ENCODE data around the gene RNF224. TPM values are rescaled to one million over a fixed set of nuclear protein-coding genes. Genes with fewer than 3 reads are reported as not detected.

The RNF224 gene
- total and polyA plus RNA-seq, 12 donors = 0.06 TPM; not detected in 11

- WGBS, 4 donors = 93 to 100% (median 96%) methylated on average over 3 to 30 of the region's 30 CpGs
These were observed 10.9 kb upstream of the RNF224 start for GRCh38 chr9:137216188-137216965.

GRCh38 chr9:137217276-137218211 lies 9.8 kb upstream of the RNF224 start:
- peaks cover 23 to 24% of the 10 kb centered on the region in 2 donors for H3K4me1 ChIP-seq (replicated peaks in 1 of 2)
- intact Hi-C loops (cut with DNase I) = no loop called here
- H3K27me3 ChIP-seq = no peaks in the 10 kb centered on the region
- peak overlapping the region; percentile 58 to 82 (median 69) for H3K27ac ChIP-seq
- WGBS, 4 donors = 27 to 59% (median 50%) methylated on average over 11 to 36 of the region's 36 CpGs
- peak overlapping the region in 2 of 4 donors; percentile 33 to 59 for H3K4me3 ChIP-seq
- peak; percentile 83 to 95 (median 92) for DNase-seq
- H3K36me3 ChIP-seq (replicated peaks in 1 of 2) = no peaks in the 10 kb centered on the region
- peak in 1 of 2 donors; percentile 81 for TF ChIP-seq POLR2A (IDR thresholded peaks at IDR 0.05)
- TF ChIP-seq, protein P1, sequence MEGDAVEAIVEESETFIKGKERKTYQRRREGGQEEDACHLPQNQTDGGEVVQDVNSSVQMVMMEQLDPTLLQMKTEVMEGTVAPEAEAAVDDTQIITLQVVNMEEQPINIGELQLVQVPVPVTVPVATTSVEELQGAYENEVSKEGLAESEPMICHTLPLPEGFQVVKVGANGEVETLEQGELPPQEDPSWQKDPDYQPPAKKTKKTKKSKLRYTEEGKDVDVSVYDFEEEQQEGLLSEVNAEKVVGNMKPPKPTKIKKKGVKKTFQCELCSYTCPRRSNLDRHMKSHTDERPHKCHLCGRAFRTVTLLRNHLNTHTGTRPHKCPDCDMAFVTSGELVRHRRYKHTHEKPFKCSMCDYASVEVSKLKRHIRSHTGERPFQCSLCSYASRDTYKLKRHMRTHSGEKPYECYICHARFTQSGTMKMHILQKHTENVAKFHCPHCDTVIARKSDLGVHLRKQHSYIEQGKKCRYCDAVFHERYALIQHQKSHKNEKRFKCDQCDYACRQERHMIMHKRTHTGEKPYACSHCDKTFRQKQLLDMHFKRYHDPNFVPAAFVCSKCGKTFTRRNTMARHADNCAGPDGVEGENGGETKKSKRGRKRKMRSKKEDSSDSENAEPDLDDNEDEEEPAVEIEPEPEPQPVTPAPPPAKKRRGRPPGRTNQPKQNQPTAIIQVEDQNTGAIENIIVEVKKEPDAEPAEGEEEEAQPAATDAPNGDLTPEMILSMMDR (IDR thresholded peaks at IDR 0.05) = peak in 2 of 6 experiments; percentile 4 to 17
- no peaks in the 10 kb centered on the region for H3K9me3 ChIP-seq (replicated peaks in 1 of 3)

More at GRCh38 chr9:137216188-137216965, 10.9 kb upstream of the RNF224 start:
- Histone ChIP-seq H3K27ac (peak overlapping the region in 1 of 5 donors; percentile 82), H3K27me3 (no peaks in the 10 kb centered on the region), H3K4me3 (no peak overlapping the region), H3K9me3 (replicated peaks in 1 of 3) (no peaks in the 10 kb centered on the region), H3K36me3 (replicated peaks in 1 of 2) (no peaks in the 10 kb centered on the region), H3K4me1 (replicated peaks in 1 of 2) (peaks cover 18% of the 10 kb centered on the region in 2 donors)
- TF ChIP-seq POLR2A (IDR thresholded peaks at IDR 0.05) = no peak
- TF ChIP-seq, protein P1 (IDR thresholded peaks at IDR 0.05) = no peak
- intact Hi-C loops (cut with DNase I) = no loop called here
- DNase-seq = no peak

DNA sequence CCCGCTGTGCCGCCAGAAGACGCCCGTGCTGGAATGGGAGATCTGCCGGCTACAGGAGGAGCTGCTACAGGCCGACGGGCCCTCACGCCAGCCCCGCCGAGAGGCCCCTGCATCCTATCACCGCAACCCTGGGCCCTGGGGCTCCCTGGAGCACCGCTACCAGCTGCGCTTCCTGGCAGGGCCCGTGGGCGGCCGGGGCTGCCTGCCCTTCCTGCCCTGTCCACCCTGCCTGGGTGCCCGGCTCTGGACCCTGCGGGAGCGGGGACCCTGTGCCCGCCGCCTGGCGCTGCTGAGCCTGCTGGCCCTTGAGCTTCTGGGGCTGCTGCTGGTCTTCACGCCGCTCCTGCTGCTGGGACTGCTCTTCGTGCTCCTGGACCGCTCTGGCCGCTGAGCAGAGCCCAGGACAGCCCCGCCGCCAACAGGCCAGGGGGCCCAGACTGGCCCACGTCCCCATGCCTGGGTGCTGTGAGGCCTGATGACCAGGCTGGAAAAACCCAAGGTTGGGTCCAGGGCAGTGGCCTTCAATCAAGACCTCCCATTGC lies 9.0 kb upstream of the RNF224 start:
- no peaks in the 10 kb centered on the region for H3K36me3 ChIP-seq (replicated peaks in 1 of 2)
- peak overlapping the region in 1 of 4 donors; percentile 59 for H3K4me3 ChIP-seq
- no peaks in the 10 kb centered on the region for H3K27me3 ChIP-seq
- 63 to 92% (median 67%) methylated on average over 9 to 30 of the region's 30 CpGs for WGBS, 4 donors
- no peak for TF ChIP-seq POLR2A (IDR thresholded peaks at IDR 0.05)
- TF ChIP-seq, protein P1 (IDR thresholded peaks at IDR 0.05) = no peak
- intact Hi-C loops (cut with DNase I) = no loop called here
- H3K4me1 ChIP-seq (replicated peaks in 1 of 2) = peaks cover 29% of the 10 kb centered on the region in 2 donors
- H3K9me3 ChIP-seq (replicated peaks in 1 of 3) = no peaks in the 10 kb centered on the region
- H3K27ac ChIP-seq = peak overlapping the region; percentile 19 to 82 (median 69)
- no peak for DNase-seq

Measured in adrenal gland (tissue), 12 donors.